ENCODE results near the gene ACER1. TPM values are rescaled to one million over a fixed set of nuclear protein-coding genes. Genes with fewer than 3 reads are reported as not detected.

The ACER1 gene
- total and polyA plus RNA-seq, 4 donors: 0.07 TPM; not detected in 3

DNA sequence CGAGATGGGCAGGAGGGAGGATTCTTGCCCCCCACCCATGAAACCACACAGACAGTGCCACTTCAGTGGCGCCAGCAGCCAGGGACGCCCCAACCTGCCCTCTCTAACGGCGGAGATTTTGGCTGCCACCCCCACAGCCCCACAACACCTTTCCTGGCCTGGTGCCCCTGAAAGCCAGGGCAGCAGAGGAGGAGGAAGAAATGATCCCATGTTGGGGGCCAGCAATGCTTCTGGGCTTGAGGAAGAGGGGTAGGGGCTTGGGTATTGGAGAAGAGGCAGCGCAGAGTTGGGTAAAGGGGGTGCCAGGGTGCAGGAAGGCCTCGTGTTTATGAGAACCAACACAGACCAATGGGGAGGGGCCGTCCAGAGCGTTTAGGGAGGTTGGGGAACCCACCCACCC, 55.4 kb downstream of the ACER1 start:
- peaks cover 33 to 59% (median 54%) of the 10 kb centered on the region in 4 donors for H3K4me1 ChIP-seq (ENCODE audit: control insufficient read depth in 4 of 4, insufficient read depth in 4 of 4, low read length in 3 of 4)
- 77% methylated on average over 9 of the region's 9 CpGs for WGBS
- TF ChIP-seq RXRA (IDR thresholded peaks at IDR 0.05) (no peak), SP1 (IDR thresholded peaks at IDR 0.05) (no peak), JUND (IDR thresholded peaks at IDR 0.05) (no peak), HNF4A (conservative IDR thresholded peaks at IDR 0.05) (no peak), FOXA1 (IDR thresholded peaks at IDR 0.05) (no peak)
- TF ChIP-seq, protein P1, sequence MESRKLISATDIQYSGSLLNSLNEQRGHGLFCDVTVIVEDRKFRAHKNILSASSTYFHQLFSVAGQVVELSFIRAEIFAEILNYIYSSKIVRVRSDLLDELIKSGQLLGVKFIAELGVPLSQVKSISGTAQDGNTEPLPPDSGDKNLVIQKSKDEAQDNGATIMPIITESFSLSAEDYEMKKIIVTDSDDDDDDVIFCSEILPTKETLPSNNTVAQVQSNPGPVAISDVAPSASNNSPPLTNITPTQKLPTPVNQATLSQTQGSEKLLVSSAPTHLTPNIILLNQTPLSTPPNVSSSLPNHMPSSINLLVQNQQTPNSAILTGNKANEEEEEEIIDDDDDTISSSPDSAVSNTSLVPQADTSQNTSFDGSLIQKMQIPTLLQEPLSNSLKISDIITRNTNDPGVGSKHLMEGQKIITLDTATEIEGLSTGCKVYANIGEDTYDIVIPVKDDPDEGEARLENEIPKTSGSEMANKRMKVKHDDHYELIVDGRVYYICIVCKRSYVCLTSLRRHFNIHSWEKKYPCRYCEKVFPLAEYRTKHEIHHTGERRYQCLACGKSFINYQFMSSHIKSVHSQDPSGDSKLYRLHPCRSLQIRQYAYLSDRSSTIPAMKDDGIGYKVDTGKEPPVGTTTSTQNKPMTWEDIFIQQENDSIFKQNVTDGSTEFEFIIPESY (IDR thresholded peaks at IDR 0.05): no peak
- TF ChIP-seq, protein P2, sequence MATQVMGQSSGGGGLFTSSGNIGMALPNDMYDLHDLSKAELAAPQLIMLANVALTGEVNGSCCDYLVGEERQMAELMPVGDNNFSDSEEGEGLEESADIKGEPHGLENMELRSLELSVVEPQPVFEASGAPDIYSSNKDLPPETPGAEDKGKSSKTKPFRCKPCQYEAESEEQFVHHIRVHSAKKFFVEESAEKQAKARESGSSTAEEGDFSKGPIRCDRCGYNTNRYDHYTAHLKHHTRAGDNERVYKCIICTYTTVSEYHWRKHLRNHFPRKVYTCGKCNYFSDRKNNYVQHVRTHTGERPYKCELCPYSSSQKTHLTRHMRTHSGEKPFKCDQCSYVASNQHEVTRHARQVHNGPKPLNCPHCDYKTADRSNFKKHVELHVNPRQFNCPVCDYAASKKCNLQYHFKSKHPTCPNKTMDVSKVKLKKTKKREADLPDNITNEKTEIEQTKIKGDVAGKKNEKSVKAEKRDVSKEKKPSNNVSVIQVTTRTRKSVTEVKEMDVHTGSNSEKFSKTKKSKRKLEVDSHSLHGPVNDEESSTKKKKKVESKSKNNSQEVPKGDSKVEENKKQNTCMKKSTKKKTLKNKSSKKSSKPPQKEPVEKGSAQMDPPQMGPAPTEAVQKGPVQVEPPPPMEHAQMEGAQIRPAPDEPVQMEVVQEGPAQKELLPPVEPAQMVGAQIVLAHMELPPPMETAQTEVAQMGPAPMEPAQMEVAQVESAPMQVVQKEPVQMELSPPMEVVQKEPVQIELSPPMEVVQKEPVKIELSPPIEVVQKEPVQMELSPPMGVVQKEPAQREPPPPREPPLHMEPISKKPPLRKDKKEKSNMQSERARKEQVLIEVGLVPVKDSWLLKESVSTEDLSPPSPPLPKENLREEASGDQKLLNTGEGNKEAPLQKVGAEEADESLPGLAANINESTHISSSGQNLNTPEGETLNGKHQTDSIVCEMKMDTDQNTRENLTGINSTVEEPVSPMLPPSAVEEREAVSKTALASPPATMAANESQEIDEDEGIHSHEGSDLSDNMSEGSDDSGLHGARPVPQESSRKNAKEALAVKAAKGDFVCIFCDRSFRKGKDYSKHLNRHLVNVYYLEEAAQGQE (IDR thresholded peaks at IDR 0.05): no peak
- TF ChIP-seq, protein P3, sequence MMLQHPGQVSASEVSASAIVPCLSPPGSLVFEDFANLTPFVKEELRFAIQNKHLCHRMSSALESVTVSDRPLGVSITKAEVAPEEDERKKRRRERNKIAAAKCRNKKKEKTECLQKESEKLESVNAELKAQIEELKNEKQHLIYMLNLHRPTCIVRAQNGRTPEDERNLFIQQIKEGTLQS (IDR thresholded peaks at IDR 0.05): no peak
- peaks cover 0 to 4% (median under 1%) of the 10 kb centered on the region in 4 donors for H3K36me3 ChIP-seq (ENCODE audit: control insufficient read depth in 4 of 4, insufficient read depth in 3 of 4, low read depth in 1 of 4, low read length in 3 of 4)
- no peak overlapping the region for H3K9ac ChIP-seq (ENCODE audit: low read depth in 1 of 2, low read length in 2 of 2)
- H3K9me3 ChIP-seq (ENCODE audit: control insufficient read depth in 4 of 4, low read length in 3 of 4): no peaks in the 10 kb centered on the region
- no peaks in the 10 kb centered on the region for H3K27me3 ChIP-seq (ENCODE audit: control insufficient read depth in 4 of 4, insufficient read depth in 4 of 4, low read length in 3 of 4)
- no peak for DNase-seq (ENCODE audit: low spot score)
- peak overlapping the region; percentile 49 to 82 for H3K27ac ChIP-seq (ENCODE audit: low read depth in 1 of 2, low read length in 2 of 2)
- peak overlapping the region in 2 of 3 donors; percentile 87 to 96 for H3K4me3 ChIP-seq (ENCODE audit: low read depth in 1 of 3, low read length in 3 of 3)

DNA sequence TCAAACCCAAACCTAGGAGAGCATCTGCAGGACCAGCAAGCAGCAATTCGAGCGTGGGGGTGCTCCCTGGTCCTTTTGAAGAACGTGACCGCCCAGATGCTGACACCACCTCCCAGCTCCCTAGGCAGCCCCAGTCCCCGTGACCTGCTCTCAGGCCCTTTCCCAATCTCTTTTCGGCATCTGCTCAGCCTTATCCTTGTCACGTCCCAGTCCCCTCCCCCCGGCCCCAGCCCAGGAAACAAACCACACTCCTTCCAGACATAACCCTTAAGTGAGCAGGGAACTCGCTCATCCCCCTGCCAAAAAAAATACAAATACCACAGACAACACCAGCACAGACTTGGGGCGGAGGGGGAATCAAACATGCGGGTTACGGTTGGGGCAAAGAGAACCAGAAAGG, 57.0 kb downstream of the ACER1 start:
- WGBS: 71% methylated on average over 12 of the region's 12 CpGs
- no peak overlapping the region for H3K4me3 ChIP-seq (ENCODE audit: low read depth in 1 of 3, low read length in 3 of 3)
- H3K9ac ChIP-seq (ENCODE audit: low read depth in 1 of 2, low read length in 2 of 2): no peak overlapping the region
- H3K27ac ChIP-seq (ENCODE audit: low read depth in 1 of 2, low read length in 2 of 2): peak overlapping the region; percentile 94 to 96
- TF ChIP-seq FOXA2 (IDR thresholded peaks at IDR 0.05) (no peak), GABPA (IDR thresholded peaks at IDR 0.05 in 1 of 2, conservative IDR thresholded peaks at IDR 0.05 in 1 of 2) (no peak), RXRA (IDR thresholded peaks at IDR 0.05) (no peak)
- no peaks in the 10 kb centered on the region for H3K9me3 ChIP-seq (ENCODE audit: control insufficient read depth in 4 of 4, low read length in 3 of 4)
- H3K27me3 ChIP-seq (ENCODE audit: control insufficient read depth in 4 of 4, insufficient read depth in 4 of 4, low read length in 3 of 4): no peaks in the 10 kb centered on the region
- peaks cover 44 to 74% (median 67%) of the 10 kb centered on the region in 4 donors for H3K4me1 ChIP-seq (ENCODE audit: control insufficient read depth in 4 of 4, insufficient read depth in 4 of 4, low read length in 3 of 4)
- DNase-seq (ENCODE audit: low spot score): no peak
- H3K36me3 ChIP-seq (ENCODE audit: control insufficient read depth in 4 of 4, insufficient read depth in 3 of 4, low read depth in 1 of 4, low read length in 3 of 4): peaks cover 0 to 4% (median under 1%) of the 10 kb centered on the region in 4 donors

DNA sequence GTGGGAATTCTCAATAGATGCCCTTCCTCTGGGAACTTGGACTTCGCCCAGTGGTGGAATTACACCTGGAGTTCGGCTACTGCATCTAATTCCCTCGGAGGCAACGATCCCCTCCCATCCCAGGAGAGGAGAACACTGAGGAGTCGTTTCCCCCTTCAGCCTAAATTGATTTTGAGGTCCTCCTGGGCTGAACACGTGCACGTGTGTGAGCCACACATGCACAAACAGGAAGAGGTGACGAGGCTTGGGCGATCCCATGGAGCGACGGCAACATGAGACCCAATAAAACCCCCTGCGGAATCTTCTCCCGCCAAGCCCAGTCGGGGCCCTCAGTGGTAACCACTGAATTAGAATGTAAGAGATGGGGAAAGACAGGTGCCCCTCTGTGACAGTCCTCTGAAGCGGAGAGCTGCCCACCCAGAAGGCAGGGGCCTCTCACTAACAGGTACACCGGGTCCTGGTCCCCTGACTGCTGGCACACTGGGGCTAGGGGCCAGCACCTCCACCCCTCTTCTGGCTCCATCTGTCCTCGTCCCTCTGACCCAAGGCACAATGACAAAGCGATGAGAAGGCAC, 58.2 kb downstream of the ACER1 start:
- WGBS: 59% methylated on average over 18 of the region's 18 CpGs

More for the DNA sequence above, 58.2 kb downstream of the ACER1 start:
- H3K9ac ChIP-seq (ENCODE audit: low read depth in 1 of 2, low read length in 2 of 2): no peak overlapping the region
- no peak for TF ChIP-seq RXRA (IDR thresholded peaks at IDR 0.05)
- TF ChIP-seq, protein P4, sequence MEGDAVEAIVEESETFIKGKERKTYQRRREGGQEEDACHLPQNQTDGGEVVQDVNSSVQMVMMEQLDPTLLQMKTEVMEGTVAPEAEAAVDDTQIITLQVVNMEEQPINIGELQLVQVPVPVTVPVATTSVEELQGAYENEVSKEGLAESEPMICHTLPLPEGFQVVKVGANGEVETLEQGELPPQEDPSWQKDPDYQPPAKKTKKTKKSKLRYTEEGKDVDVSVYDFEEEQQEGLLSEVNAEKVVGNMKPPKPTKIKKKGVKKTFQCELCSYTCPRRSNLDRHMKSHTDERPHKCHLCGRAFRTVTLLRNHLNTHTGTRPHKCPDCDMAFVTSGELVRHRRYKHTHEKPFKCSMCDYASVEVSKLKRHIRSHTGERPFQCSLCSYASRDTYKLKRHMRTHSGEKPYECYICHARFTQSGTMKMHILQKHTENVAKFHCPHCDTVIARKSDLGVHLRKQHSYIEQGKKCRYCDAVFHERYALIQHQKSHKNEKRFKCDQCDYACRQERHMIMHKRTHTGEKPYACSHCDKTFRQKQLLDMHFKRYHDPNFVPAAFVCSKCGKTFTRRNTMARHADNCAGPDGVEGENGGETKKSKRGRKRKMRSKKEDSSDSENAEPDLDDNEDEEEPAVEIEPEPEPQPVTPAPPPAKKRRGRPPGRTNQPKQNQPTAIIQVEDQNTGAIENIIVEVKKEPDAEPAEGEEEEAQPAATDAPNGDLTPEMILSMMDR (IDR thresholded peaks at IDR 0.05; ENCODE audit: low read depth, low read length, missing input control): no peak
- no peaks in the 10 kb centered on the region for H3K9me3 ChIP-seq (ENCODE audit: control insufficient read depth in 4 of 4, low read length in 3 of 4)
- no peaks in the 10 kb centered on the region for H3K27me3 ChIP-seq (ENCODE audit: control insufficient read depth in 4 of 4, insufficient read depth in 4 of 4, low read length in 3 of 4)
- no peak overlapping the region for H3K4me3 ChIP-seq (ENCODE audit: low read depth in 1 of 3, low read length in 3 of 3)
- H3K4me1 ChIP-seq (ENCODE audit: control insufficient read depth in 4 of 4, insufficient read depth in 4 of 4, low read length in 3 of 4): peaks cover 56 to 86% (median 78%) of the 10 kb centered on the region in 4 donors
- peaks cover 0 to 4% (median under 1%) of the 10 kb centered on the region in 4 donors for H3K36me3 ChIP-seq (ENCODE audit: control insufficient read depth in 4 of 4, insufficient read depth in 3 of 4, low read depth in 1 of 4, low read length in 3 of 4)
- no peak for DNase-seq (ENCODE audit: low spot score)
- H3K27ac ChIP-seq (ENCODE audit: low read depth in 1 of 2, low read length in 2 of 2): peak overlapping the region; percentile 94 to 96

All from liver (tissue), 9 donors.